CD4-positive, alpha-beta T cell treated with Interleukin-2 at 100 ng/mL for 4 hours (primary cell): ENCODE data around the gene PADI2.

Source experiments
- DNase-seq: peaks from one replicate; pipeline ENCODE4 v3.0.0-alpha.2; 2020; ENCODE audit warnings: low spot score

The PADI2 gene

DNA sequence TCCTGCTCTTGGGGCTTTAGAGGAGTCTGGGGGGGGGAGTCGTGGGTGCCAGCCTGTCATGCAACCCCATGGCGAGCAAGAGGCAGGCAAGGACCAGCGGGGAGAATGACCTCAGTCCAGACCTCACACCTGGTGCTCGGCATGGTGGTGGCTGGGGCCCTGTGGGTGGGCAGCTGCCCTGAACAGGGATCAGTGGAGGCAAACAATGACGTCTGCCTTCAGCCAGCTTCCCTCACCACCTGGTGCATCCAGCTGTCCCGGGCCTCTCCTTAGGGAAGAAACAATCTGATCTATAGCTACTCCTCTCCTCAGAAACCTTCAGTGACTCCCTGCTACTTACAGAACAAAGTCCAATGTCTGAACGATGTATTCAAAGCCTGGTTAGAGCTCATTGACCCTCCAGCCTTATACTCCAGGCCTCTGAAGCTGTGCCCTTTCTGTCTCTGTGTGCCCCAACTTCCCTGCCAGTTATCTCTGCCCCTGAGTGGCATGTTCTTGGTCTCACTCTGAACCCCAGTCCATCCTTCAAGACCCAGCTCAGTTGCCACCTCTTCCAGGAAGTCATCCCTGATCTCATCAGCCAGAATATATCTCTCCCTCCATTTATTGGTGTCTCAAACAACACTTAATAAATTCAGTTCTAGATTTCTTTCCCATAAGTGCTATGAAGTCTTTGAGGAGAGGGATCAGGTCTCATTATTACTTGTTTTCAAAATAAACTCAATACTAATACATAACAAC lies 6.6 kb downstream of the PADI2 start:
- no peak for DNase-seq

DNA sequence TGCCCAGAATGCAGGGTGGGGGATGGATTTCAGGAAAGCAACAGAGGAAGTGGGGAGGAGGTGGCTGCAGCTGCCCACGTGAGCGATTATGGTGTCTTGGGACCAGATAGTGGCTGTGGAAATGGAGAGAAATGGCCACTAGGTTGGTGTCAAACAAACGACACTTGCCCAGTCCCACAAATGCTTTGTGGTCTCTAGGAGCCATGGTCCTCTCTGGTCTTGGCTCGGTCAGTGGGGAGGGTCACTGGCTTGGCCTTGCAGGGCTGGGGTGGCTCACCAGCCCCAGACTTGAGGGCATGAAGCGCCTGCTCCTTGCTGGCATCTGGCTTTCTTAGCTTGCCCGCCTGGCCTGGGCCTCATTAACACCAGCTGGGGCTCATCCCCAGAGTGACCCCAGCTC lies 7.2 kb downstream of the PADI2 start:
- DNase-seq = no peak

DNA sequence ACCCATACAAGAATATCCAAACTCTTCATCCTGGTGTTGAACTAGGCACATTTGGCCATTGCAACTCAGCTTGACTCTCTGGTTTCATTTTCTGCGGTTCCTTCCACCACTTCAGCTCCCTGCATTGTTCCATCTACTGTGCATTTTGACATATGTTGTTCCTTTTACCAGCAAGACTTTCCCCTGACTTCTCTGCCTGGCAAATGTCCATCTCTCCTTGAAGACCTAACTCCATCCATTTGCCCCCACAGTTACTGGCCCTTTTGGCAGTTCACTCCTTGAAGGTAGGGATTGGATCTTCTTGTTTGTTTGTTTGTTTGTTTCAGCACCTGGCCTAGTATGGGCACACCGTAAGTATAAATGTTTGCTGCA lies 8.7 kb downstream of the PADI2 start:
- DNase-seq = no peak

DNA sequence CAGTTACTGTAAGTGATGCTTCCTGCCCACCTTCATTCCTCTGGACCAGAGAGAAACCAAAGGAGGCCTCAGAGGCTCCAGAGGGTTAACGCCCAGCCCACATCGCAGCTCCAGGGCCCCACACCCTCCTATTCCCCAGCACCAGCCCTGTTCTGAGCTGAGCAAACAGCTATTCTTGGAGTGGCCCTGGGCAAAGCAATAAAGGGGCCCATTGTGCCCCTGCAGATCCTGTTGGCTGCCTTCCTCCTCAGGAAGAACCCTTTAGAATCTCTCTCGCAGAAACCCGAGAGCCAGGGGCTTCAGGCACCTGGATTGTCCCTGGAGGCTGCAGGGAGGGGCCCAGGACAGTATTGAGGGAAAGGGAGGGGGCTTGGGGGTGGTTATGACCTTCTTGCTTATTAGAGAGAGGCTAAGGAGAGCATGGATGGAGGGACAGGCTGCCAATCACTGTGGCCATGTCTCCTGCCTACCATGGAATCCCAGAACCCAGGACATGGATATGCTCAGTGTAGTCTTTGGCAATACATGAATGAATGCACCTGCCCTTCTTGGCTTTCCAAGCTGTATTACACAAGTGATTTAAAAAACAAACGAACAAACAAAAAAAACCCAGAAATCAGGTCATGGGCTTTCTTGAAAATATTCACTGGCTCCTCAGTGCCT lies 9.2 kb downstream of the PADI2 start:
- DNase-seq = no peak

GRCh38 chr1:17108786-17109185 lies 10.5 kb downstream of the PADI2 start:
- DNase-seq = no peak

GRCh38 chr1:17108360-17108759 lies 10.9 kb downstream of the PADI2 start:
- no peak for DNase-seq

DNA sequence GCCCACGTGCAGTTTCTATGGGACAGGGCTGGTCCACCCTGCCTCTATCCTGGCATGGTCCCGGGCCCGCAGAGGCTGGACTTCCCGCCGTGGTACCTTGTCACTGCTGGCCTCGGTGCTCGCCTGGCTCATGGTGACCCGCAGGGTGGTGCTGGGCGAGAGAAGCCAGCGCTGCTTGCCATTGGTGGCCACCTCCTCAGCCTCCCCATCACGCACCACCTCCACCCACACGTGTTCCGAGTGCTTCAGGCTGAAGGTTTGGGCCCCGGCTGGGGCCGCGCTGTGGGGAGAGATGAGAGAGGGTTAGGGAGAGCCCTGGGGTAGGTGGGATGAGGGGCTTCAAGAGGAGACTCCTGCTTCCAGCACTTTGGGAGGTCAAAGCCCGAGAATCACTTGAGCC lies 14.5 kb downstream of the PADI2 start:
- DNase-seq = no peak

- DNase-seq = no peak
Measured at GRCh38 chr1:17102232-17102631, 17.0 kb downstream of the PADI2 start.

GRCh38 chr1:17101261-17101660 lies 18.0 kb downstream of the PADI2 start:
- no peak for DNase-seq

DNA sequence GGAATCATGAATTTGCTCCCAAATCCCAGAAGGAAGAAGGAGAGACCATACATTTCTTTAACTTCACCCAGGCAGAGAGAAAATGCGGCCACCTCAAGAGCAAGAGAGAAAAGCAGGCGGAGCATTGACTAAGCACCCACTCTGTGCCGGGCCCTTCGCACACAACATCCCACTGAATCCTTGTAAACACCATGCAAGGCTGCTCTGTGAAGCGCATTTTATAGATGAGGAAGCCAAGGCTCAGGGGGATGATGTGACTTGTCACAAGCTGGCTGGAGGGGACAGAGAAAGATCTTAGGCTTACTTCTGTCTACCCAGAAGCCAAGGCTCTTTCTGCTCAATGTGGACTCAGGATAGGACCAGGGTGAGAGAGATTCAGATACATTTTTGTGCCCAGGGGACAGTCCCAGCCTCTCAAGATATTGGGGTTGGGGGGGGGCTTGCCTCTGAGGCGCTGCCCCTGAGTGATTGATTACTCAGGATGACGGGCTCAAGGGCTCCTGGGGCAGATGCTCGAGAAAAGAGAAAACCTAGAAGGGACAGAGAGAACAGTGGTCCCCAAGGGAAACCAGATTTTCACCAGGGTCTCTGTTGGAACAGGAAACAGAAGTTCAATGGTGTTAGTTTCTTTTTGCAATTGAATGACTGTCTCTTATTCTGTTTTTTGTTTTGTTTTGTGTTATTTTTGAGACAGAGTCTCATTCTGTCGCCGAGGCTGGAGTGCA lies 19.5 kb downstream of the PADI2 start:
- no peak for DNase-seq

DNA sequence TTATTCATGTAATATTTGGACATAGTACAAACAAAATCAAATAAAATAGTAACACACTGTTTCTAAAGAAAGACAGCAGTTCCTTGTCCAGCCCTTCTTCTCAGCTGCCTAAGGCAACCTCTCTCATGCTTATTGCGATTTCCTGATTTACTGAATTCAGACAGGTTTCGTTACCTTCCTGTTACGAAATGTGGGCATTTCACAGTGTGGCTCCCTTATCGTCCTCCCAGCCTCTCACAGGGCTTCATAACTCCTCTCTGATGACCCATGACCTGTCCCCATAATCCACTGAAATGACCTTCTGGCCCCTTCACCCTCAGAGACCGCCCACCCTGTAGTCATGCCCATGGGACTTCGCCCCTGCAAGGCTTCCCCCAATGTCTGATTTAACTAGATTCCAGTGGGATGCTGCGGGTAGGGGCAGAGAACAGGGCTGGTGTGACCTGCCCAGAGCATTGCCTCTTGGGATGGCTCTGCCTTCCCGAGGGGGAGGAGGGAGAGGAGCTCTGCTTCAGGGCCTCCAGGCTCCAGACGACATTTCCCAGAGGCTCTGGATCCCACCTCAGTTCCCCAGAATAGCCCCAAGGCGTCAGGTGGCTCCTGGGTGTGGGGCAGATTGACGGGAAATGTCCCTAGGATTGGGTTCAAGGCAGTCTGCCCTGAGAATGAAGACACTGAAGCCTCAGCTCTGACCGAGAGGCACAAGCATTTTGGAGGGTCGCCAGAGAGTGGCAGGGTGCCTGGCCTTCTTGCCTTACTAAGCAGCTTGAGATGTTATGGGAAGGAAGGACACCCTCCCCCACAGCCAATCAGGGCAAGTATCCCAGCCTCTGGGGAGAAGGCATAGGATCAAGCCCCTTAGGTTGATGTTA lies 20.6 kb downstream of the PADI2 start:
- no peak for DNase-seq

DNA sequence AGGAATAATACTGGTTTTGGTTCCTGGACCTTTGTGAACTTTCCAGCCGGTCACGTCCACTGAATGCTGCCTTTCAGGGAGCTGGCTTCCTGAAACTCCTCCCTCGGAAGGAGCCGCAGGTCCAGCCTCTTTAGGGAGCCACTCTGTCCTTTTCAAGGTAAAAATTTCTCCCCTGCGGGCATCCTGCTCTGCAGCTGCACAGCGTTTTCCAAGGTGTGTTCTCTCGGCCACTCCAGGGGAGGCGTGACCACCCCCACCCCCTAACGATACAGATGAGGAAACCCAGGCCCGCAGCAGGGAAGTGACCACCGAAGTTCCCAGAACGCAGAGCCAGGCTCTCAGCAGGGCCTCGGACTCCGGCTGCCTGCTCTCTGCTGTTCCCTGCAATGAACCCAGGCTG lies 21.5 kb downstream of the PADI2 start:
- DNase-seq = no peak

DNA sequence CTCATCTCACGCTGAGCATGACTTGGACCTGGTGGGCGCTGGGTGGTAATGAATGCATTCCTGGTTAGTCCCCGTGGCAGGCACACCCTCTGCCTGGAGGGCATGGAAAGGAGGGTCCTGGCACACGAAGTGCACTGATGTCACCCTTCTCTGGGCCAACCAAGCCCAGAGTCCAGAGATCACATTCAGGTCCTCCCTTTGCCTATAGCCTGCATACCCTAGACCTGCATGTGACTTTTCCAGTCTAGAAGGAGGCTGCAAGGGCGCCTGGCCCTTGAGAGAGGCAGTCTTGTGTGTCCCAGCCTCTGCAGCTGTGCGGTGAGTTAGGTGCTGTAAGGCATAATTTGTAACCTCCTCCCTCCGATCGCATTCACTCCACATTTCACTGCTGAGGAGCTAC lies 22.1 kb downstream of the PADI2 start:
- no peak for DNase-seq

GRCh38 chr1:17096584-17096983 lies 22.7 kb downstream of the PADI2 start:
- DNase-seq = no peak

GRCh38 chr1:17095141-17095540 lies 24.1 kb downstream of the PADI2 start:
- DNase-seq = no peak

DNA sequence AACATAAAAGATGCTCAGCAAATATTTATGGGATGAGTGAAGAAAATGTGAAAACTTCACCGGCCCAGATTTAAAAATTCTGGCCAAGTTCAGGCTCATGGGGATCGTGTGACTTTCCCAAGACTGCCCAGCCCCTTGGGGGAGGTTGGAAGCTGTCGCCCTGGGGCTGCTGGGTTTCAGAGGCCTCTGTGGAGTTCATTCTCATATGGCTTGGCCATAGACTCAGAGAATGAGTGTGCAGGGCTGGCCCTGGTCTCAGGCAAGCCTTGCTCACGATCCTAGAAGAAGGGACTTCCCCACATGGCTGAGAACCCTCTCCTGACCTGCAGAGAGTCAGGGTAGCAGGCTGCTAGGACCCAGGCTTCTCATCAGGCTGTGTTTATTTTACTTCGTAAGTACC lies 24.6 kb downstream of the PADI2 start:
- DNase-seq = no peak

DNA sequence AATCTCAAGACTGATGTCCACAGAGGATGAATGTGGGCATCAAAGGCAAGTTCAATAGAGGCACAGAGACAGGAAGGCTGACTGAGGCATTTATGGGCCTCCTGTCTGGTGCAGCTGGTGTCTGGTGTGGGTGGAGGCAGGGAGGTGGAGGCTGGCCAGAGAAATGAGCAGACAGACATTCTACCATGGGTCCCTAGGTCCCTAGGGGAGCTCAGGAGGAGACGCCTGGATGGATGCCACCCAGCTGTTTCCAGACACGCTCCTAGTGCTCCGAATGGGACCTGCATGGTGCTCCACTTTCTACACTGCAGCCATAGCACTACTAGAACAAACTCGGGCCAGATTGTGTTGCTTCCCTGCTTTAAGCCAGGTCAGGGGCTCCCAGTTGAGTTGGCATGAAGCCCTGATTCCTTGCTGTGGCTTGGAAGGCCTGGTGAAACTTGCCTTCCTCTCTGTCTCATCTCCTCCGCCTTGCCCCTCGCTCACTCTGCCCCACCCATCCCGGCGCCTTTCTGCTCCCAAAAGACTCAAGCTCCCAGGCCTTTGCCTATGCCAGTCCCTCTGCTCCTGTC lies 25.3 kb downstream of the PADI2 start:
- DNase-seq = no peak

DNA sequence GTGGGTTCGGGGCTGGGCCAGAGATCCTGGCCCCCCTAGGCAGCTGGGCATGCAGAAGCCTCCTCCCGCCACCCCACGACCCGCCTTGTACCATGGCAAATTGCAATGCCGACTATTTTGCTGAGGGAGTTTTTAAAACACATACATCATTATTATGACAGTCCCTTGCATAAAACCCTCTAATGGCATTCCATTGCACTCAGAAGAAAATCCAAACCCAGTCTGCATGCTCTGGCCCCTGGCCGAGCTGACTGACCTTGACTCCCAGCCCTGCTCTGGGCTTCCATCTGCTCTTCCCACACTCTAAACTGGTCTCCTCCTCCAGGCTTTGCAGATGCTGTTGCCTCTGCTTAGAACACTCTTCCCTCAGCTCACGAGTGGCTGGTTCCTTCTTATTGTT lies 28.0 kb downstream of the PADI2 start:
- DNase-seq = no peak

DNA sequence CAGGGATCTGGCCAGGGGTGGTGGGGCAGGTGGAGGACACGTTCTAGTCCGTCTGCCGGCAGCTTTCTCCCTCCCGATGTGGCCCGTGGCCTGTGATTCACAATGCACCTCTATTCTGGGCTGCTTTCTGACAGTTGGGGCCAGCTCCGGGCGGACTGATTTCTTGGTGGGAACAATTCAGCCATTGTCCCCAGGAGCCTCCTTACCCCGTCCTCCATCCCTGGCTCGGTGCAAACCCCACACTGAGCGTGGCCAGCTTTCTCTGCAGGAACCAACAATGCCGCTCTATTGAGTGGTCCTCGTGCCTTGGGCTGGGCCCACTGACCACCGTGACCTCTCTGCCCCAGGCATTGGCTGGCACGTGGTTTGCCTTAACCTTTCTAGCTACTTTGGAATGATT lies 29.7 kb downstream of the PADI2 start:
- DNase-seq = no peak

DNA sequence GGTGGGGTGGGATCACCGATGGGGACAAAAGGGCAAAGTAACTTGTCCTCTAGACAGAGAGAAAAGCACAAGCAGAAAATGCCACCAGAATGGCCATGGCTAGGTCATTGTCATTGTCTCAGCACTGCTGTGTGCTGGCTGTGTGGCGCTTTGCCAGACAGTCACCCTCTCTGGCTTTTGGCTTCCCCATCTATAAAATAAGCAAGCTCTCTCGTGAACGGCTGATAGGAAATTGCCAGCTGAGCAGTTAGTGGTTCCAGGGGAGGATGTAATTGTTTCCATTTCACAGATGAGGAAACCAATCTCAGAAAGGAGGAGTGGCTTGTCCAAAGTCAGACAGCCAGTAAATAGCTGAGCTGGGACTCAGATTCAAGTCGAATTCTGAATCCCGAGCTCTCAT lies 32.5 kb downstream of the PADI2 start:
- no peak for DNase-seq

DNA sequence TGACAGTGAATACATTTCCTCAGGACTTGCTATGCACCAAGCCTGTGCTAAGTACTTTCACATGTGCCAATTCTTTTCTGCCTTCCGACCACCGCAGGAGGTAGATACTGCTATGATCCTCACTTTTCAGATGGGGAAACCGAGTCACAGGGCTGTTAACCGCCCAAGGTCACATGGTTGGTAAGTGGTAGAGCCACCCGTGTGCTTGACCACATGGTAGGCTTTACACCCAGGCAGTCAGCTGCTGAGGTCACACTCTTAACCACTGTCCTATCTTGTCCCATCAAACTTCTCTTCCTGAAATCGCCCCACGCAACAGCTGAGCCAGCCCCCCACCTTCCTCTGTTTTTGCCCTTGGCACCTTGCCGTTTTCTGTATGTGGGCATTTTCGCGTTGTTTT lies 34.5 kb downstream of the PADI2 start:
- no peak for DNase-seq

DNA sequence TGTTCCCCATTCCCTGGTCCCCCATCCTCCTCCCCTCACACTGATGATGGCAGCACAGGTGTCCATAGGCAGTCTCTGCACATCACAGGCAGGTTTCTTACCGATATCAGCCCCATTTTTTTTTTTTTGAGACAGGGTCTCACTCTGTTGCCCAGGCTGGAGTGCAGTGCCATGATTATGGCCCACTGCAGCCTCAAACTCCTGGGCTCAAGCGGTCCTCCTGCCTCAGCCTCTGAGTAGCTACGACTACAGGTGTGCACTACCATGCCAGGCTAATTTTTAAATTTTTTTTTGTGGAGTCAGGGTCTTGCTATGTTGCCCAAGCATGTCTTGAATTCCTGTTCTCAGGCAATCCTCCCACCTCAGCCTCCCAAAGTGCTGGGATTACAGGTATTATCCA lies 36.5 kb downstream of the PADI2 start:
- no peak for DNase-seq
